Skeletal muscle satellite cell (primary cell): Measurements from ENCODE around the gene LARP4B.

ENCODE experiments used
- H3K27me3 ChIP-seq: 2 replicates; pipeline ENCODE4 v1.7.0; 2013; ENCODE audit warnings: low read length; ENCODE audit not compliant: control insufficient read depth, insufficient read depth
- H3K36me3 ChIP-seq: 2 replicates; pipeline ENCODE4 v1.7.0; 2013; ENCODE audit warnings: mild to moderate bottlenecking, control low read depth, low read length; ENCODE audit not compliant: insufficient read depth
- H3K4me1 ChIP-seq: 2 replicates; pipeline ENCODE4 v1.7.0; 2013; ENCODE audit warnings: low read length; ENCODE audit not compliant: control insufficient read depth, insufficient read depth
- H3K4me2 ChIP-seq: 2 replicates; pipeline ENCODE4 v1.7.0; 2013; ENCODE audit warnings: mild to moderate bottlenecking, low read length
- H3K4me3 ChIP-seq: 2 replicates; pipeline ENCODE4 v1.7.0; 2013; ENCODE audit warnings: low read length
- H3K9ac ChIP-seq: 2 replicates; pipeline ENCODE4 v1.7.0; 2013; ENCODE audit warnings: mild to moderate bottlenecking, low read depth, low read length, moderate library complexity
- H3K9me3 ChIP-seq: replicated peaks from 2 replicates; pipeline ENCODE4 v1.7.0; 2013; ENCODE audit warnings: mild to moderate bottlenecking, control low read depth, low read length

The LARP4B gene

GRCh38 chr10:819816-820215, 111.7 kb downstream of the LARP4B start:
- no peak overlapping the region for H3K4me3 ChIP-seq
- no peak overlapping the region for H3K4me2 ChIP-seq
- no peaks in the 10 kb centered on the region for H3K9me3 ChIP-seq
- H3K36me3 ChIP-seq: peaks cover 95% of the 10 kb centered on the region
- H3K27me3 ChIP-seq: no peaks in the 10 kb centered on the region
- H3K9ac ChIP-seq: no peak overlapping the region
- H3K4me1 ChIP-seq: peaks cover 13% of the 10 kb centered on the region

DNA sequence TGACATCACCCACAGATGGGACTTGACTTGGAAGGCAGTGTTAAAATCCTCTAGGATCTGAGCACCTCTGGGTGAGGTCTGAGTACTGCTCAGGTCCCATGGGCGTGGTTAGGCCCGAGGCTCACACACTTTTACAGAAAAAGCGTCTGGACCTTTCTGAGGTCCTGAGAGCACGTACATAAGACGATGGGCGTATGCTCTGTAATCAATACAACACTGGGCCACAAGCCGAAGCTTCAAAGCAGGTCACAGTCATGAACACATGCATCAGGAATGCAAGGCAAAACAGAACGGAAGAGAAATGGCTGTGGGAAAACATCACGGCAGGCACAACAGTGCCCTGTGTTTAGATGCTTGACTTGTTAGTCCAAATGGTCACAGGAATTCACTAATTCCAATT, 112.2 kb downstream of the LARP4B start:
- Histone ChIP-seq H3K4me2 (no peak overlapping the region), H3K4me1 (peaks cover 13% of the 10 kb centered on the region), H3K9me3 (no peaks in the 10 kb centered on the region), H3K36me3 (peaks cover 96% of the 10 kb centered on the region), H3K4me3 (no peak overlapping the region), H3K9ac (no peak overlapping the region), H3K27me3 (no peaks in the 10 kb centered on the region)

- peaks cover 93% of the 10 kb centered on the region for H3K36me3 ChIP-seq
- H3K4me3 ChIP-seq: no peak overlapping the region
- H3K4me2 ChIP-seq: no peak overlapping the region
- H3K27me3 ChIP-seq: no peaks in the 10 kb centered on the region
- no peaks in the 10 kb centered on the region for H3K9me3 ChIP-seq
- H3K9ac ChIP-seq: no peak overlapping the region
- H3K4me1 ChIP-seq: peaks cover 13% of the 10 kb centered on the region
These were observed 112.8 kb downstream of the LARP4B start for GRCh38 chr10:818526-819220.

DNA sequence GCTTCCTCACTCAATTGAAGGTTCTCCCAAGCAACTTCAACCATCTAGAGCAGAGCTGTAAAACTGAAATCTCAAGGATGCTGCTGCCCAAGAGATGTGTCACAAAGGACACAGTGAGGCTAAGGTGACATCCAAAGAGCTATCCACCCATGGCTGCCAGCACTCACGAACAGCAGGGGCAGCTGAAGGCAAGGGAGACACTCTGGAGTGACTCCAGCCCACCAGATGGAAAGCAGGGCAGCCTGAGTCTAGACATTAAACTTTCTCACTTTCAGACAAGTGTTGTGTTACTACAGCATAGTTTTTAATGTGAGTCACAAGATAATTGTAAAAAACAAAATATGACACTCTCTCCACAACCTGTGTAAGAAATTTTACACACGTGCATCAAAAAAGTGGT, 113.5 kb downstream of the LARP4B start:
- Histone ChIP-seq H3K27me3 (no peaks in the 10 kb centered on the region), H3K4me1 (peaks cover 13% of the 10 kb centered on the region), H3K36me3 (peaks cover 92% of the 10 kb centered on the region), H3K4me2 (no peak overlapping the region), H3K9me3 (no peaks in the 10 kb centered on the region), H3K4me3 (no peak overlapping the region), H3K9ac (no peak overlapping the region)

GRCh38 chr10:817371-817770, 114.1 kb downstream of the LARP4B start:
- H3K4me2 ChIP-seq: no peak overlapping the region
- H3K4me3 ChIP-seq: no peak overlapping the region
- peaks cover 13% of the 10 kb centered on the region for H3K4me1 ChIP-seq
- no peaks in the 10 kb centered on the region for H3K9me3 ChIP-seq
- peaks cover 92% of the 10 kb centered on the region for H3K36me3 ChIP-seq
- H3K27me3 ChIP-seq: no peaks in the 10 kb centered on the region
- no peak overlapping the region for H3K9ac ChIP-seq

DNA sequence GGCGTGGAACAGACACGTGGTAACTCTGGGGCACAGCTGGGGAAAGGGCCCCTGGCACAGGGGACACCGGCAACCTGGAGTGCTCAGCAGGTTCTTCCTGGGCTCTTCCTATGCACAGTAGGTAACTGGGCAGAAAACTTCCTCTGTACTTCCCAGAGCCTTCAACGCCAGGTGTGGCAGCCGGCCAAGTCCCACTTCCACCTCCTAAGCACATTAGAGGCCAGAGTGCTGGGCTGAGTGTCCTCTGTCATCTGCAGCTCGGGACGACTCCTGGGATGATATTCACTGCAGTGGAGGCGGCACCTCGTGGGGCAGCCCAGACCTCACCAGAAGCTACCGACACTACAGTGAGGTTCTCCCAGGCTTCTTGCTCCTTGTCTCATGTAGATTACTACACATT, 114.5 kb downstream of the LARP4B start:
- Histone ChIP-seq H3K4me2 (no peak overlapping the region), H3K36me3 (peaks cover 91% of the 10 kb centered on the region), H3K9me3 (no peaks in the 10 kb centered on the region), H3K4me3 (no peak overlapping the region), H3K9ac (no peak overlapping the region), H3K27me3 (no peaks in the 10 kb centered on the region), H3K4me1 (peaks cover 13% of the 10 kb centered on the region)

GRCh38 chr10:816091-816477, 115.4 kb downstream of the LARP4B start:
- peaks cover 13% of the 10 kb centered on the region for H3K4me1 ChIP-seq
- H3K9me3 ChIP-seq: no peaks in the 10 kb centered on the region
- H3K4me3 ChIP-seq: no peak overlapping the region
- H3K9ac ChIP-seq: no peak overlapping the region
- H3K36me3 ChIP-seq: peaks cover 90% of the 10 kb centered on the region
- no peaks in the 10 kb centered on the region for H3K27me3 ChIP-seq
- no peak overlapping the region for H3K4me2 ChIP-seq

GRCh38 chr10:815338-816090, 116.0 kb downstream of the LARP4B start:
- Histone ChIP-seq H3K36me3 (peaks cover 90% of the 10 kb centered on the region), H3K9me3 (no peaks in the 10 kb centered on the region), H3K4me2 (no peak overlapping the region), H3K4me1 (peaks cover 13% of the 10 kb centered on the region), H3K27me3 (no peaks in the 10 kb centered on the region), H3K4me3 (no peak overlapping the region), H3K9ac (no peak overlapping the region)

DNA sequence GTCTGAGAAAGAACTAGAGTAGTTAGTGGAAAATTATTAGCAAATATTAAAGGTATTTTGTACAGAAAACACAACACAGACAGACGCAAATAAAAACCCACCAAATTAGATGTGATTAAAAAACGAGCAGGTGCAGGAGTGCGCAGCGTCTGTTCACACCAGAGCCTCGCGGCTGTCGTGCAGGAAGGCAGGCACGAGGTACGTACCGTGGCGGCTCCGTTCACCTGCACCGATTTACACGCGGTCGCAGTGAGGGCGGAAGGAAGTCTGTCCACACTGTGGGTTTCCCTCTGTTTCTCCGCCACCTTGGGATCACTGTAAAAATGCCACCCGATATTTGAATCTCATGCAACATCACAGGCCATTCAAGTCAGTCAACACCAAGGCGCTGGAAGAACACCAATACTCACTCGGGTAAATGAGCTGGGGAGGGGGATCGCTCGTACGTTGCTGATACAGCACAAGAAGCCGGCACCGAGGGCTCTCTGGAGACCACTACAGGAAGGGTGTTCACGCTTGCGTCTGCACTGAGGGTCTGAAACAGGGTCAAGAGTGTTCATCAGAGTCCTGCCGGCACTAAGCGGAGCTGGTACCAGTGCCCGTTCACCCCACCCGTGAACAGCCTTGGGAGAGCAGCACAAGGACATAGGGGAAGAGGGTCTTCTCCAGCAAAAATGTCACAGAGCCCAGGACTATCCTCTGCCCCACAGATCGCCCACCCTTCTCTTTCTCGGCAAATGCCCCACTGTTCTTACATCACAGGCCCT, 116.8 kb downstream of the LARP4B start:
- Histone ChIP-seq H3K4me1 (peaks cover 9% of the 10 kb centered on the region), H3K4me3 (no peak overlapping the region), H3K27me3 (no peaks in the 10 kb centered on the region), H3K9ac (no peak overlapping the region), H3K4me2 (no peak overlapping the region), H3K36me3 (peaks cover 90% of the 10 kb centered on the region), H3K9me3 (no peaks in the 10 kb centered on the region)

DNA sequence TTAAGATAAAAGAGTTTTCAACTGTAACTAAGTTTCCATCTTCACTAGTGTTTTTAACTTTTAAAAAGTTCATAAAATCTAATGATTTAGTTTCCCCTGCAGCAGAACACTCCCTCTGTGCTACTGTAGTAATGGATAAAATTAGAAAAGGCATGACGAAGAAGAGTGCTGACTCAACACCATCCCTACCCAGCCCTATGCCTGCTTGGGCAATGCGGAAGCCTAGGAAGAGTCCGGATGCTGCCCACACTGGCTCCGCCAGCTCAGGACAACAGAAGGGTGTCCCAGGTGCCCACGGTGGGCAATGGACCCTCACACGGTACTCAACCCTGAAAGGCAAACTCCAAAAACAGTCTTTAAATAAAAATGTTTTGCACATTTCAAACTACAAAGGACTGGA, 118.2 kb downstream of the LARP4B start:
- Histone ChIP-seq H3K9ac (no peak overlapping the region), H3K9me3 (no peaks in the 10 kb centered on the region), H3K27me3 (no peaks in the 10 kb centered on the region), H3K4me3 (no peak overlapping the region), H3K36me3 (peaks cover 88% of the 10 kb centered on the region), H3K4me1 (no peaks in the 10 kb centered on the region), H3K4me2 (no peak overlapping the region)

DNA sequence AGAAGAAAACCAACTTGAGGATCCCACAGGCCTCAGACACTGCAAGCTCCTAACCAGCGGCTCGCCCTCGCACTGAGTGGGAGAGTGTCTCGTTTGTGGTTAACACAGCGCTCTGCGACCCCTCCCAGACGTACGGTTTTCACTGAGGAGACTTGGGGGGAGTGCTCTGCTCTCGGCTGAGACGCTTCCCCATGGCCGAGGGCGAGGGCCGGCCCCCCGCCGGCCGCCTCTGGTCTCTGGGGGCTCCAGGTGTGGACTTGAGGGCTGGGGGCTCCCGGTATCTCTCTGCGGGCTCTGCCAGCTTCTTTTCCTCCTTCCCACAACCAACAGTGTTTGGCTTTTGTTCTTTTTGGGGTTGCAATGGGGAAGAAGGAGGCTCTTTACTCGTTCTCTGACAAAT, 118.7 kb downstream of the LARP4B start:
- no peaks in the 10 kb centered on the region for H3K27me3 ChIP-seq
- no peaks in the 10 kb centered on the region for H3K4me1 ChIP-seq
- H3K36me3 ChIP-seq: peaks cover 89% of the 10 kb centered on the region
- no peak overlapping the region for H3K4me3 ChIP-seq
- H3K9ac ChIP-seq: no peak overlapping the region
- H3K4me2 ChIP-seq: no peak overlapping the region
- H3K9me3 ChIP-seq: no peaks in the 10 kb centered on the region
